Kidney epithelial cell (primary cell): ENCODE data around the gene EHD4. TPM values are rescaled to one million over a fixed set of nuclear protein-coding genes. Genes with fewer than 3 reads are reported as not detected.

Experiments
- DNase-seq: peaks from one replicate; pipeline ENCODE4 v3.0.0-alpha.2; 2010; ENCODE audit warnings: low read depth
- H3K27me3 ChIP-seq: 2 replicates; pipeline ENCODE4 v1.6.0; 2011; ENCODE audit warnings: low read length; ENCODE audit not compliant: control insufficient read depth, insufficient read depth
- H3K36me3 ChIP-seq: 2 replicates; pipeline ENCODE4 v1.5.1; 2011; ENCODE audit warnings: low read length; ENCODE audit not compliant: control insufficient read depth, insufficient read depth
- H3K4me3 ChIP-seq: 2 replicates; pipeline ENCODE4 v1.5.1; 2011; ENCODE audit warnings: low read depth, mild to moderate bottlenecking, control low read depth, low read length
- CTCF ChIP-seq: IDR thresholded peaks from 2 replicates; pipeline ENCODE4 v1.5.1; 2011; ENCODE audit warnings: mild to moderate bottlenecking, moderate library complexity, low read length, control low read depth, inconsistent platforms; ENCODE audit not compliant: insufficient read depth, poor library complexity, severe bottlenecking
- total RNA-seq: library from RNA; depleted of rRNA; stranded (reverse); fragments of >200 nt; gene quantifications from 2 replicates; pipeline ENCODE4 v1.2.3, GENCODE V29; 2015

EHD4 gene
- total RNA-seq, 1 donor from 2014 or later: 30.1 TPM

GRCh38 chr15:41967506-41968206, 4.7 kb downstream of the EHD4 start:
- H3K4me3 ChIP-seq: no peak overlapping the region
- no peaks in the 10 kb centered on the region for H3K27me3 ChIP-seq
- TF ChIP-seq CTCF: no peak
- DNase-seq: no peak
- H3K36me3 ChIP-seq: no peaks in the 10 kb centered on the region

- Histone ChIP-seq H3K36me3 (no peaks in the 10 kb centered on the region), H3K4me3 (no peak overlapping the region), H3K27me3 (no peaks in the 10 kb centered on the region)
- TF ChIP-seq CTCF: no peak
- no peak for DNase-seq
Observed at GRCh38 chr15:41966920-41967465, 5.4 kb downstream of the EHD4 start.

- DNase-seq: no peak
- TF ChIP-seq CTCF: no peak
- Histone ChIP-seq H3K27me3 (no peaks in the 10 kb centered on the region), H3K36me3 (no peaks in the 10 kb centered on the region), H3K4me3 (no peak overlapping the region)
Observed at GRCh38 chr15:41966414-41966812, 5.9 kb downstream of the EHD4 start.

GRCh38 chr15:41965441-41966413, 6.6 kb downstream of the EHD4 start:
- no peaks in the 10 kb centered on the region for H3K27me3 ChIP-seq
- no peaks in the 10 kb centered on the region for H3K36me3 ChIP-seq
- no peak for DNase-seq
- no peak overlapping the region for H3K4me3 ChIP-seq
- TF ChIP-seq CTCF: no peak

- no peak for DNase-seq
- Histone ChIP-seq H3K4me3 (no peak overlapping the region), H3K27me3 (no peaks in the 10 kb centered on the region), H3K36me3 (no peaks in the 10 kb centered on the region)
- no peak for TF ChIP-seq CTCF
Observed at GRCh38 chr15:41961595-41962202, 10.7 kb downstream of the EHD4 start.
